GM12872 (cell line): ENCODE data around the gene KCNAB3.

Experiments used
- CTCF ChIP-seq: IDR thresholded peaks from 3 replicates; pipeline ENCODE4 v1.5.1; 2011; ENCODE audit warnings: low read depth, mild to moderate bottlenecking, low read length, moderate library complexity; ENCODE audit not compliant: insufficient read depth

Gene KCNAB3

GRCh38 chr17:7894226-7894625 is 35.4 kb downstream of the KCNAB3 start:
- no peak for TF ChIP-seq CTCF

- no peak for TF ChIP-seq CTCF
These were observed 36.3 kb downstream of the KCNAB3 start for GRCh38 chr17:7893187-7893880.

GRCh38 chr17:7889166-7889955 is 40.3 kb downstream of the KCNAB3 start:
- TF ChIP-seq CTCF: peak; percentile 19; the same call in 1 of the 3 replicates

DNA sequence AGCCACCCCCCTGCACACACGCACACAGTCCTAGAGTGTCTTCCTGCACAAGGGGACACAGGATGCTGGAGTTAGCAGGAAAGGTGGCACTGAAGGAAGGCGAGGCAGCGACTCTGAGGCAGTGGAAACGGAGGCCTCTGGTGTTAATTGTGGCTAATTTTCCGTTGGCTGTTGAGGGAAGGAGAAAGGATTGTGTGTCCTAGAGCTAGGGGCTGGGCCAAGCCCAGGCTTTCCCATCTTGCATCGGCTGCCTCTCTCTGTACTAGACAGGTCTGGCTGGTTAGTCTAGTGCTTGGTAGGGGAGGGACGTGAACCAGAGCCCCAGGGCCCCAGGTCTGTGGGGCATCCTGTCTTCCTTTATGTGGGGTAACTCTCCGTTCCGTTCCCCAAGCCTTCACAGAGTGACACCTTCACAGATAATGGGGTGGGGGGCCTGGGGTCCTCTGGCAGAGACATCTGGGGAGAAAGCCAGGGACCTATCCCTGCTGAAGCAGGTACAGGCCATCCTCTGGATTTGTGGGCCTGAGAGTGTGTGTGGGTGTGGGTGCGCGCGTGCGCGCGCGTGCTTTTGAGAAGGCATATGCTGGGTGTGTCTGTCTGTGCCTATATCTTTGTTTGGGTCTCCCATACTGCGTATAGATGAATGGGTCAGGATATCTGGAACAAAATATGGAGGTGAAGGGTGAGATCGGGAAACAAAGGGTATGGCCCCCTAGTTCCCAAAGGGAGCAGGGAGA is 41.3 kb downstream of the KCNAB3 start, which contains the start of gene CHD3:
CHD3 (plus strand) TSS at position 606 of the 737 bp plus-strand sequence. CDS start 212 bp downstream, outside the sequence.
- no peak for TF ChIP-seq CTCF

GRCh38 chr17:7887482-7888183 is 42.0 kb downstream of the KCNAB3 start:
- no peak for TF ChIP-seq CTCF

DNA sequence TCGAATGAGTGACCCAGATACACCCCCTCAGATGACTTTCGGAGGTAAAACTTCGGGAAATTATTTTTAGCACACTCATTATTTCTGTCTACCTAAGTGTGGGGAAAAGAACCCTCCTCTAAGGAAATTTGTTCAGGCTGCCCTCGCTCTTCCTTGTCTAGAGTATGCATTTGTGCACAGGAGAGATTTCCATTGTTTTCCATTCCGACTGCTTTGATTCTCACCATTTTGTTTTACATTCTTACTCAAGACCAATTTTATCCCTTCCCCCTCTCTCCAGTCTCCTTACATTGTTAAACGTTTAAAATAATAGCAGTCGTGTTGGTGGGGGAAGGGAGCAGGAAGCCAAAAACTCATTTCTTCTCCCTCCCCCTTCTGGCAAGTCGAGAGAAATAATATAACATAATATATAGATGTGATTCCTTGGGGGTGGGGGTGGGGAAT is 42.6 kb downstream of the KCNAB3 start:
- no peak for TF ChIP-seq CTCF
